HEK293T (cell line): ENCODE results near the gene KCNQ2.

Source experiments
- BHLHE40 ChIP-seq: fragments of 450-650 bp; IDR thresholded peaks from 2 replicates; pipeline ENCODE4 v1.6.1; 2016; ENCODE audit warnings: mild to moderate bottlenecking, moderate library complexity, borderline replicate concordance
- CTBP1 ChIP-seq: fragments of 450-650 bp; IDR thresholded peaks from 2 replicates; pipeline ENCODE4 v1.6.1; 2016; ENCODE audit warnings: borderline replicate concordance
- FOXK2 ChIP-seq: fragments of 450-650 bp; IDR thresholded peaks from 2 replicates; pipeline ENCODE4 v1.6.1; 2016; ENCODE audit warnings: mild to moderate bottlenecking
- NFRKB ChIP-seq: fragments of 450-650 bp; IDR thresholded peaks from 2 replicates; pipeline ENCODE4 v1.6.1; 2016; ENCODE audit warnings: mild to moderate bottlenecking, moderate library complexity

GRCh38 chr20:63449025-63449424 lies 23.4 kb downstream of the KCNQ2 start:
- TF ChIP-seq CTBP1 (no peak), BHLHE40 (no peak), FOXK2 (no peak), NFRKB (no peak)
